Astrocyte of the cerebellum (primary cell): ENCODE results near the gene BORCS5.

ENCODE experiments used
- DNase-seq: peaks from one replicate; pipeline ENCODE4 v3.0.0-alpha.2; 2011; ENCODE audit warnings: low read depth
- H3K4me3 ChIP-seq: 2 replicates; pipeline ENCODE4 v1.5.1; 2011; ENCODE audit warnings: mild to moderate bottlenecking, low read depth, low read length, moderate library complexity
- in situ Hi-C: cut with HindIII; loops from 2 replicates; pipeline ENCODE4 v1.10.0; 2017; ENCODE audit warnings: low sequenced_read_pairs
- TF ChIP-seq, protein P1 (sequence below): IDR thresholded peaks from 2 replicates; pipeline ENCODE4 v1.5.1; 2012; ENCODE audit warnings: low read length, low read depth, moderate library complexity, mild to moderate bottlenecking; ENCODE audit errors: missing control alignments

The BORCS5 gene

GRCh38 chr12:12378616-12379015 is 21.7 kb downstream of the BORCS5 start:
- no peak overlapping the region for H3K4me3 ChIP-seq
- TF ChIP-seq, protein P1, sequence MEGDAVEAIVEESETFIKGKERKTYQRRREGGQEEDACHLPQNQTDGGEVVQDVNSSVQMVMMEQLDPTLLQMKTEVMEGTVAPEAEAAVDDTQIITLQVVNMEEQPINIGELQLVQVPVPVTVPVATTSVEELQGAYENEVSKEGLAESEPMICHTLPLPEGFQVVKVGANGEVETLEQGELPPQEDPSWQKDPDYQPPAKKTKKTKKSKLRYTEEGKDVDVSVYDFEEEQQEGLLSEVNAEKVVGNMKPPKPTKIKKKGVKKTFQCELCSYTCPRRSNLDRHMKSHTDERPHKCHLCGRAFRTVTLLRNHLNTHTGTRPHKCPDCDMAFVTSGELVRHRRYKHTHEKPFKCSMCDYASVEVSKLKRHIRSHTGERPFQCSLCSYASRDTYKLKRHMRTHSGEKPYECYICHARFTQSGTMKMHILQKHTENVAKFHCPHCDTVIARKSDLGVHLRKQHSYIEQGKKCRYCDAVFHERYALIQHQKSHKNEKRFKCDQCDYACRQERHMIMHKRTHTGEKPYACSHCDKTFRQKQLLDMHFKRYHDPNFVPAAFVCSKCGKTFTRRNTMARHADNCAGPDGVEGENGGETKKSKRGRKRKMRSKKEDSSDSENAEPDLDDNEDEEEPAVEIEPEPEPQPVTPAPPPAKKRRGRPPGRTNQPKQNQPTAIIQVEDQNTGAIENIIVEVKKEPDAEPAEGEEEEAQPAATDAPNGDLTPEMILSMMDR, result no peak
- in situ Hi-C loops, result loop anchor here (25.0 kb wide), 1 partner anchor 334 kb away; the partner anchor contains the start of gene CDKN1B
- DNase-seq, result no peak

DNA sequence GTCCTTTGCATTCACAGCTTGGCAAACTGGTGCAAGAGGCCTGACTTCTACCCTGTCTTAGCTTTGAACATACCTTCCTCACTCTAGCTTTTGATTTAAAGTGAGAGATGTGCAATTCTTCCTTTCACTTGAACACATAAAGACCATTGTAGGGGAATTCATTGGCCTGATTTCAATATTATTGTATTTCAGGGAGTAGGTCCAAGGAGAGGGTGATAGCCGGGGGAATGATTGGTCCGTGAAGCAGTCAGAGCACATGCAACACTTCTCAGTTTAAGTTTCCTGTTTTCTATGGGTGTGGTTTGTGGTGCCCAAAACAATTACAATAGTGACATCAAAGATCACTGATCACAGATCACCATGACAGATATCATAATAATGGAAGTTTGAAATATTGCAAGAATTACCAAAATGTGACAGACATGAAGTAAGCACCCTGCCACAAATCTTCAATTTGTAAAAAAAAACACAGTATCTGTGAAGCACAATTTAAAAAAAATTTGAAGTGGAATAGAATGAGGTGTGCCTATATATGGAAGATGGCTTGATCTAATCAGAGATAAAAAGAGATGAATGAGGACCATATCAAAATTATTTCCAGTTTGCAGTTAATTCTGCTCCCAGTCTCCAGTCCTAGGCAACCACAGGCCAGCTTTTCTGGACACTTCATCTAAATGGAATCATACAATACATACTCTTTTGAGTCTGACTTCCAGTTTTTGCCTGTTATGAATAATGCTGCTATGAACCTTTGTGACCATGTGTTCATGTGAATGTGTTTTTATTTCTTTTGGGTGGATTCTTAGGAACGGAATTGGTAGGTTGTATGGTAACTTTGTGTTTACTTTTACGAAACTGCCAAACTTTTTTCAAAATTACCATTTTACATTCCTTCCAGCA is 23.2 kb downstream of the BORCS5 start:
- TF ChIP-seq, protein P1, result no peak
- no peak for DNase-seq
- in situ Hi-C loops, result loop anchor here (25.0 kb wide), 1 partner anchor 332 kb away; the partner anchor contains the start of gene CDKN1B
- no peak overlapping the region for H3K4me3 ChIP-seq

DNA sequence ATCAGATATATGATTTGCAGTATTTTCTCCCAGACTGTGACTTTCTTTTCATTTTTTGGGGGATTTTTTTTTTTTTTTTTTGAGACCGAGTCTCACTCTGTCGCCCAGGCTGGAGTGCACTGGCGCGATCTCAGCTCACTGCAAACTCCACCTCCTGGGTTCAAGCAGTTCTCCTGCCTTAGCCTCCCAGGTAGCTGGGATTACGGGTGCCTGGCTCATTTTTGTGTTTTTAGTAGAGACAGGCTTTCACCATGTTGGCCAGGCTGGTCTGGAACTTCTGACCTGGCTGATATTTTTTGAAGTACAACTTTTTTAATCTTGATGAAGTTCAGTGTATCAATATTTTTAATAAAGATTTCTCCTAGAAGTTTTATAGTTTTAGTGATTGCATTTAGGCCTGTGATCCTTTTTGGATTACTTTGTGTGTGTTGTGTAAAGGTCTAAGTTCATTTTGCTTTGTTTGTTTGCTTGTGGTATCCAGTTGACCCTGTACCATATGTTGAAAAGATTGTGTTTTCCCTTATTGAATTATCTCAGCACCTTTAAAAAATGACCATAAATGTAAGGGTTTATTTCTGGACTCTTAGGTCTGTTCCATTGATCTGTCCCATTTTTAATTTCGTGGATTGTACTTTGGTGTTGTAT is 24.2 kb downstream of the BORCS5 start:
- no peak overlapping the region for H3K4me3 ChIP-seq
- in situ Hi-C loops, result loop anchor here (25.0 kb wide), 1 partner anchor 331 kb away; the partner anchor contains the start of gene CDKN1B
- no peak for DNase-seq
- TF ChIP-seq, protein P1, result no peak

DNA sequence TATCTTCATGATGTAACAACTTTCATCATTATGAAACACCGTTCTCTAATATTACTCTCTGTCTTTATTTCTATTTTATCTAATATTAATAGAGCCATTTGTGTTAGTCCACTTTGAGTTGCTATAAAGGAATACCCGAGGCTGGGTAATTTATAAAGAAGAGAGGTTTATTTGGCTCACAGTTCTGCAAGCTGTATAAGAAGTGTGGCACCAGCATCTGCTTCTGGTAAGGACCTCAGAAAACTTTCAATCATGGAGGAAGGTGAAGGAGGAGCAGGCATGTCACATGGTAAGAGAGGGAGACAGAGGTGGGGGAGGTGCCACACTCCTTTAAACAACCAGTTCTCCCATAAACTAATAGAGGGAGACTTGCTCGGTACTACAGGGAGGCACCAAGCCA is 25.1 kb downstream of the BORCS5 start:
- no peak for DNase-seq
- H3K4me3 ChIP-seq, result no peak overlapping the region
- in situ Hi-C loops, result loop anchor here (25.0 kb wide), 1 partner anchor 330 kb away; the partner anchor contains the start of gene CDKN1B
- TF ChIP-seq, protein P1, result no peak

- TF ChIP-seq, protein P1, result no peak
- no peak for DNase-seq
- in situ Hi-C loops, result loop anchor here (25.0 kb wide), 1 partner anchor 328 kb away; the partner anchor contains the start of gene CDKN1B
- no peak overlapping the region for H3K4me3 ChIP-seq
Observed at GRCh38 chr12:12384571-12385340, 27.9 kb downstream of the BORCS5 start.

GRCh38 chr12:12387501-12387900 is 30.6 kb downstream of the BORCS5 start:
- DNase-seq, result no peak

More at GRCh38 chr12:12387501-12387900, 30.6 kb downstream of the BORCS5 start:
- in situ Hi-C loops, result loop anchor here (25.0 kb wide), 1 partner anchor 325 kb away; the partner anchor contains the start of gene CDKN1B
- TF ChIP-seq, protein P1, result no peak
- H3K4me3 ChIP-seq, result no peak overlapping the region
